HG03469 (cell line): ENCODE results near the gene HDHD2.
"Not testable (repeated sequence)": the region's sequence is repeated elsewhere in the genome, so short reads cannot be mapped to it uniquely, and the experiment has no call there.

Experiments used
- ATAC-seq: cut with Tn5 transposase; IDR thresholded peaks from one replicate; pipeline ENCODE4 v1.9.1; 2021; ENCODE audit warnings: mild to moderate bottlenecking, moderate library complexity, moderate number of reproducible peaks; ENCODE audit not compliant: unreplicated experiment

The HDHD2 gene, protein sequence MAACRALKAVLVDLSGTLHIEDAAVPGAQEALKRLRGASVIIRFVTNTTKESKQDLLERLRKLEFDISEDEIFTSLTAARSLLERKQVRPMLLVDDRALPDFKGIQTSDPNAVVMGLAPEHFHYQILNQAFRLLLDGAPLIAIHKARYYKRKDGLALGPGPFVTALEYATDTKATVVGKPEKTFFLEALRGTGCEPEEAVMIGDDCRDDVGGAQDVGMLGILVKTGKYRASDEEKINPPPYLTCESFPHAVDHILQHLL

DNA sequence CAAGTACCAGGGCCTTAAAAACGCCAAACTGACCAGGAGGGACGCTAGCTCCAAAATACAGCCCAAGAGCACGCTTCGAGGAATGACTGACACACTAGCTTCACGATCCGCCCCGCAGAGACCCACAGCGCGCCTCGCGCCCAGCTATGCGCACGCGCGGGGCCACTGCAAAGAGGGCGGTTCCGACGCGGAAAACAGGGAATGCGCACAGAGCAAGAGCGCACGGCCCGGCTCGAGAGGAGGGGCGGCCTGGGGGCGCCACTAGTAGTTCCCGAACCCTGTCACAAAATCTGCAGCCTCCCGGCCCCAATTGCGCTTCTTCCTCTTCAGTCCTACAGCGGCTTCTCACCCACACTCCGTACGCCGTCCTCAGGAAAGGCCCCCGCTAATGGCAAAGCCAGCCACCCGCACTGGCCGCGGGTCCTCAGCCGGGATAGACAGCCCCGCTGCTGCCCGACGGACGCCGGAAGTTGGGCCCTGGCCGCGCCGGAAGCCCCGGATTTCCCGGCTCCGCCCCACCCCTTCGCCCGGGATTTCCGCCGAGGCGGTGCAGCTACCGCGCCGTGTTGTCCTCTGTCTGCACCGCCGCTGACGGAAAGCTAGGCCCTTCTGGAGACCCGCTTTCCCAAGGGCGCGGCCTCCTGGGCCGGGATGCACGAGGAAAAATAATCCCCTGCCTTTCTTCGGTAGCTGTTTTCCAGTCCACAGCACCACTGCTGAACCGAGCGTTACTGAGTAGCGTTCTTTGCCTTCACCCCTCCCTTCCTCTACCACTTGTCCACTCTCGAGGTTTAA is at the start of gene HDHD2:
Gene HDHD2, minus strand, starts transcription at position 472 of the 795 bp plus-strand sequence. CDS start 14,061 bp downstream, outside the sequence.
- ATAC-seq: peak; percentile 72

DNA sequence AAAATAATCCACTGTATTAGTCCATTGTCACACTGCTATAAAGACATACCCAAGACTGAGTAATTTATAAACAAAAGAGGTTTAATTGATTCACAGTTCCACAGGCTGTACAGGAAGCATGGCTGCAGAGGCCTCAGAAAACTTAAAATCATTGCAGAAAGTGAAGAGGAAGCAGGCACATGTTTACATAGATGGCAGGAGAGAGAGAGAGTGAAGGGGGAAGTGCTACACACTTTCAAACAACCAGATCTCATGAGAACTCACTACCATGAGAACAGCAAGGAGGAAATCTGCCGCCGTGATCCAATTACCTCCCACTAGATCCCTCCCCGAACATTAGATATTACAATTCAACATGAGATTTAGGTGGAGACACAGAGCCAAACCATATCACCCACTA is 45.7 kb upstream of the HDHD2 start:
- not testable (repeated sequence) for ATAC-seq

DNA sequence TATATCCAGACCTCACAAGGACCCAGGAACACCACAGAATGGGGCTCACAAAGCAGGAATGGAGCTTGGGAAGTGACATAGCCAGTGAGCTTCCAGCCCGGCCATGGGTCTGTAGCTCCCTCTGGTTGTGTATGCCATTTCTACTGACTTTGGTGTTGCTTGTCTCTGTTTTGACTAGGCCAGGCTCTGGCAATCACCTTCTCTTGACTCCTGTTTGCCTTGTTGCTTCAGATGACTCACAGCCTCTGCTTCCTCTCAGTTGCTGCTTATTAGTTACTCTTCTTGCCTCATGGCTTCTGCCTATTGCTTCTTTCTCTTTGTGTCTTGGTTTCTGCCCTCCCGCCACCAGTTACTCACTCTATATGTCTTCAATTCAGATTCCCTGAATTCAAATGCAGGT is 41.7 kb upstream of the HDHD2 start:
- no peak for ATAC-seq

GRCh38 chr18:47187721-47188120 is 37.4 kb upstream of the HDHD2 start:
- no peak for ATAC-seq

DNA sequence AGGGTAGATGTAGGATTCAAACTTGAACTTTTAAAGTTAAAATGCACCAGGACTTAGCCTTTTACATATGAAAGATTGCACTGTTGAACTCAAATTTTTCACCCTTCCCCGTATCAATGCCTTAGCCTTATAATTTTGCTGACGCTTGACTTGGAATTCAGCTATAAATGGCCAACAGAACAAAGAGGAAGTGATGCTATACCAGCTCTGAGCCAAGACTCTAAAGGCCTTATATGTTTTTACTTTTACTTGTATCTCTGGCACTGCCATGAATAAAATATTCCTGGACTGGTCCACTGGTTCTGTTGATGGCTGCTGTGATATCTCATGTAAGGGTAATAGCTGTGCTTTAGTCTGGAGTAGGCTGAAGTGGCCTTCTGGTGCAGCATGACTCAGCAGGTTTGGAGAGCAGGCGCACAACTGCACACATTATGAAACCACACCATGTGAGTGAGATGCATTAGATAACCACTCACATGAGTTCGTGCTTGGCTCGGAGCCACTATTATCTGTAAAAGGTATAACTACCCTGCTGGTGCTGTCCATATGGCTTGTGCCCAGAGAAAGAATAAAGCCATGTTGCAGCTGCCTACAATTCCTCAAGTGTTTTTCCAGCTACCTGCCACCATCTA is 34.2 kb upstream of the HDHD2 start:
- no peak for ATAC-seq

- not testable (repeated sequence) for ATAC-seq
These were observed 31.9 kb upstream of the HDHD2 start for GRCh38 chr18:47182156-47182555.

GRCh38 chr18:47180765-47181164 is 30.5 kb upstream of the HDHD2 start:
- no peak for ATAC-seq

DNA sequence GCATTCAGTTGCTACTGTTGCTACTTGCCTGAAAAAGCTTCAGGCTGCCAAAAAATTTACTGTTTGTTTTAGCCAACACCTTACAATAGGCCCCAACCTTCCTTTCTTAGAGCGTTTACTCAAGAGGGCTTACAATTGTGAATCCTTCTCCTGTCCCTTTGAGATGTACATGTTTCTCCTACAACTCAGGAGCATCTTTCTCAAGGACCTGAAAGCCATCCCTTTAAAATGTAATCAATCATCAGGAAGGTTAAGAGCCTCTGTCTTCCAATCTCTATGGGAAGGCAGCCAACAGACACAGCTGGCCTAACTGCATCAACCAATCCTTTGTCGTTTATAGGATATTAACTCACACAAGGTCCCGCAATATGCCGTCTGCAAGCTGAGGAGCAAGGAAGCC is 29.2 kb upstream of the HDHD2 start:
- ATAC-seq: no peak

GRCh38 chr18:47175898-47176575 is 25.7 kb upstream of the HDHD2 start, which contains the start of gene IER3IP1:
TSS of gene IER3IP1 (minus strand) at chr18:47176364. CDS start at chr18:47176277, 87 bp downstream.
- ATAC-seq: peak; percentile 52

DNA sequence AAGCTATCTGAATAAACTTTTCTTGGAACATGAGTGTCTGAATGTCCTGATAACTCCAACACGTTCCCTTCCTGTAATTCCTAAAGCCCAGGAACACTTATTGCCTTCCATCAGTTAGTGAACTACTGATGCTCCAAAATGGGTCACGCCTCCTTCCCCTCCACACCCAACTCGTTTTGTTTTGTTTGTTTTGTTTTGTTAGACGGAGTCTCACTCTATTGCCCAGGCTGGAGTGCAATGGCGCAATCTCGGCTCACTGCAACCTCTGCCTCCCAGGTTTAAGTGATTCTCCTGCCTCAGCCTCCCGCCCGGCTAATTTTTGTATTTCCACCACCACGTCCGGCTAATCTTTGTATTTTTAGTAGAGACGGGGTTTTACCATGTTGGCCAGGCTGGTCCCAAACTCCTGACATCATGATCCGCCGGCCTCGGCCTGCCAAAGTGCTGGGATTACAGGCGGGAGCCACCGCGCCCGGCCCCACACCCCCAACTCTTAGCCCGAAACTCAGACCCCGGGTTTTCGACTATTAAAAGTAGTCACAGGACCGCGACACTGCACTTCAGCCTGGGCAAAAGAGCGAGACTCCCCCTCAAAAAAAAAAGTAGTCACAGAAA is 25.1 kb upstream of the HDHD2 start:
- ATAC-seq: no peak

- ATAC-seq: no peak
These were observed 24.3 kb upstream of the HDHD2 start for GRCh38 chr18:47174545-47175116.

DNA sequence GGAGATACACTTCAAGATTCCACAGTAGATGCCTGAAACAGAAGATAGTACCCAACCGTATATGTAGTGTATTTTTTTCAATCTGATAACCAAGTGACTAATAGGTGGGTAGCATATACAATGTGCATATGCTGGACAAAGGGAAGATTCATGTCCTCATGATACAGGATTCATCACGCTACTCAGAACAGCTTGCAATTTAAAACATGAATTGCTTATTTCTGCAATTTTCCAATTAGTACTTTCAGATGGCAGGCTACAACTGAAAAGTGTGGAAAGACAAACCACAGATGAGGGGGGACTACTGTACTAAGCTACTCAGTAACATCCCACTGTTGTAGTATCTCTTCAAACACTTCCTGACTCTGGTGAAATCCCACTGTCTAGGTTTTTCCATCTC is 22.2 kb upstream of the HDHD2 start:
- no peak for ATAC-seq

DNA sequence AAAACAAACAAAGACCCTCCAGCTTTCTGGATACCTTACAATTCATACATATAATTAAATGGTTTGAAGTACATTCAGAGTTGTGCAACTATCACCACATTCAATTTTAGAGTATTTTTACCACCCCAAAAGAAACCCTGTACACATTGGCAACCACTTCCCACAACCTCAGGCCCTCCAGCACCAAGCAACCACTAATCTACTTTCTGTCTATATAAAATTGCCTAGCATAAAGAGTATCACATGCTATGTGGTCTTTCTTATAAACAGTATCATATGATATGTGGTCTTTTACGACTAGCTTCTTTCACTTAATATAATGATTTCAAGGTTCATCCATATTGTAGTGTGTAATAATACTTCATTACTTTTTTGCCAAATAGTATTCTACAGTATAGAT is 18.6 kb upstream of the HDHD2 start:
- no peak for ATAC-seq

GRCh38 chr18:47168509-47168908 is 18.2 kb upstream of the HDHD2 start:
- no peak for ATAC-seq

DNA sequence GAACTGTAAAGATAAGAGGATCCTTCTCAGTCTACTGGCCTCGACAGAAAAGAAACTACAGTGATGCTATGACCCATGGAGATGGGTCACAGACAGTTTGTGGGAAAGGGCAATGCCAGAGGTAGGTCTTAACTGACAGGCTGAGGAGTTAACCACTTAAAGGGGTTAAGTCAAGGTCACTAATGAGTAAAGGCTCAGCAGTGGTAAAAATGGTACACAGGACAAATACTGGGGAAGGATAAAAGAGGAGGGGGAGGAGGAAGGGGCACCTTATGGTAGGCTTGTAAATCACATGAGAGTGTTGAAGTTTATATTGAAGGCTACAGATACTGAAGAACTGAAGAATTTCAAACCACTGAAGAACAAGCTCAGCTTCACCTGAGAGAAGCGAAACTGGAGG is 16.0 kb upstream of the HDHD2 start:
- ATAC-seq: no peak

DNA sequence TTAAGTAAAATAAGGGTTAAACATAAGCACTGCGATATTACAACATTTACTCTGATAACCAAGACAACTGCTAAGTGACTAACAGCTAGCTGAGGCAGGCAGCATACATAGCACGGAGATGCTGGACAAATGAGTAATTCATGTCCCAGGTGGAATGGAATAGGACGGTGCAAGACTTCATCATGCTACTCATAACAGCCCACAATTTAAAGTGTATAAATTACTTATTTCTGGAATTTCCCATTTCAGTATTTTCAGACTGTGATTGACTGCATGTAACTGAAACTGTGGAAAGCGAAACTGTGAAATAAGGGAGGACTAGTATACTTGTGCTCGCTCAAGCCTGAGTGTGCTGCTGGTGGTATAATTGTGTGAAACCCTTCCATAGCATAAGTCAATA is 12.9 kb upstream of the HDHD2 start:
- ATAC-seq: peak; percentile 72

- ATAC-seq: no peak
These were observed 10.0 kb upstream of the HDHD2 start for GRCh38 chr18:47160256-47160655.

DNA sequence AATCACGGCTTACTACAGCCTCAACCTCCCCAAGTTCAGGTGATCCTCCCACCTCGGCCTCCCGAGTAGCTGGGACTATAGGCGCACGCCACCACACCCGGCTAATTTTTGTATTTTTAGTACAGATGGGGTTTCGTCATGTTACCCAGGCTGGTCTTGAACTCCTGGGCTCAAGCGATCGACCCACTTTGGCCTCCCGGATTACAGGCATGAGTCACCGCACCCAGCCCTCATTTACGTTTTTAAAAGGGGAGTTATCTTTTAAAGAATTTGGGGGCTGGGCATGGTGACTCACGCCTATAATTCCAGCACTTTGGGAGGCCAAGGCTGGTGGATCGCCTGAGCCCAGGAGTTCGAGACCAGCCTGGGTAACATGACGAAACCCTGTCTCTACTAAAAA is 8.1 kb upstream of the HDHD2 start:
- ATAC-seq: not testable (repeated sequence)

- no peak for ATAC-seq
These were observed 1.1 kb upstream of the HDHD2 start for GRCh38 chr18:47151439-47151838.

DNA sequence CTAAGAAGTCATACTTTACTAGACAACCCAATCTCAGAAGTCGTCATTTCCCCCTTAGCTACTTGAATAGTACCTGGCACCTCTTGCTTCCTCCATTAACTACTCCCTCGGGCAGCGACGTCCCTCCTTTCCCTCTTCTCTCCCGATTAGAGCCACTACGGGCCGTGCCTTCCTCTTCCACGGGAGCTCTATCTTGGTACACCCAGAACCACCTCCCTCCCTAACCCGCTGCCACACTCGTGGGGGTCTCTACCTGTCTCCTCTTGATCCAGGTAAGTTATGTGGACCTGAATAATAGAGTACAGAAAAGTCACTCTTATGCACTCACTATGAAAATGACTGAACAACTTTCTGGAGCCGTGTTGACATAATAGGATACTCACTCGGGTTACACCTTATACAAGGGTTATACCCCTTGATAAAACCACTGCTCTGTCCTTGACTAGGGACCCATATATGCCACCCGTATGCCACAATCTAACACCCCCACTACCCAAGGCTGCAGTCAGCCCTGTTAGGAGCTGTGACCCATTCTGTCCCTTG is 595 bp upstream of the HDHD2 start:
- peak; percentile 5 for ATAC-seq
